Stimulated activated CD4-positive, alpha-beta T cell treated with anti-CD3 and anti-CD28 coated beads, Interleukin-1b, Interleukin-23, amount 100 ng/mL, for 24 hours (primary cell): ENCODE measurements around the gene MUC21.
"Not testable (repeated sequence)": the region's sequence is repeated elsewhere in the genome, so short reads cannot be mapped to it uniquely, and the experiment has no call there.

Source experiments
- DNase-seq, 4 experiments: peaks; one replicate each; pipeline ENCODE4 v3.0.0-alpha.2; 2020; ENCODE audit warnings: low read depth in 4 of 4, low spot score in 1 of 4

The MUC21 gene

DNA sequence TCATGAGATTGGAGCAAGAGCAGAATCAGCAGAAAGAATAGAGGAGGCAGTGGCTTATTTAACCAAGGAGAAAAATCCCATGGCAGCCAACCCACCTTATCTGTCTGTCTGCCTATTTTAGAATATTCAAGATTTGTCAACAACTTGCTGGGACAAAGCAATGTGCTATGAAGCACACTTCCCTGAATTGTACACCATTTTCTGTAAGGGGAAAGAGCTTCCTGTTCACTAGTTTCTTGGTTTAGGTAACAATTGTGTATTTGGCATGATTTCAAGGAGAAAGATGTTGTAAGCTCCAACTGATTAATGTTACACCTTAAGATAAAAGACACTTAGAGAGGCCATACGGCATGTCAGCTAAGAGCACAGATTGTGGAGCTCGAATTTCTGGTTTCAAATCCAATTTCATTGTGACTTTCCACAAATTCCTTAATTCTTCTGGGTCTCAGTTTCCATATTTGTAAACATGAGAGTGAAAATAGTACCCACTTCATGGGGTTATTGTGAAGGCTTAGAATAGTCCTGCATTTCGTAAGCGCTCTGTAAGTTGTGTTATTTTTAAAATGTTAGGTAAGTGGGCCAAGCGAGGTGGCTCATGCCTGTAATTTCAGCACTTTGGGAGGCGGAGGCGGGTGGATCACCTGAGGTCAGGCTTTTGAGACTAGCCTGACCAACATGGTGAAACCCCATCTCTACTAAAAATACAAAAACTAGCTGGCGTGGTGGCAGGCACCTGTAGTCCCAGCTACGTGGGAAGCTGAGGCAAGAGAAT, 21.9 kb downstream of the MUC21 start:
- DNase-seq: no peak

DNA sequence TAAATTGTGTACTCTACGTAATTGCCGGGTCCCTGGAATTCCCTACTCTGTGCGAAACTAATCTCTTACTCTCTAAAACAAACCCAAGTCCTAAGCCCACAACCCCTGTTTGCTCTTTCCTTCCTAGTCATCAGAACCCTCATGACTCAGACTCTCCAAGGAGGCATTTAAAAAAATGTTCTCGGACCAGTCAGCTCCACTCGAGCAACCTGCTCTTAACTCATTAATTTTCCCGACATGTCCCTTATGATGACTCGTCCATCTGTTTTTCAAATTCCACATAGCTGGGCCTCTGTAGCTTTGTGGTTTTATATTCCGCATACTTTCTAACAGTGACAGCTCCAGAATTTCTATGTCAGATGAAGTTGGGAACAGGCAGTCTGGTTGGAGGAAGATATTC, 24.2 kb downstream of the MUC21 start:
- no peak for DNase-seq

DNA sequence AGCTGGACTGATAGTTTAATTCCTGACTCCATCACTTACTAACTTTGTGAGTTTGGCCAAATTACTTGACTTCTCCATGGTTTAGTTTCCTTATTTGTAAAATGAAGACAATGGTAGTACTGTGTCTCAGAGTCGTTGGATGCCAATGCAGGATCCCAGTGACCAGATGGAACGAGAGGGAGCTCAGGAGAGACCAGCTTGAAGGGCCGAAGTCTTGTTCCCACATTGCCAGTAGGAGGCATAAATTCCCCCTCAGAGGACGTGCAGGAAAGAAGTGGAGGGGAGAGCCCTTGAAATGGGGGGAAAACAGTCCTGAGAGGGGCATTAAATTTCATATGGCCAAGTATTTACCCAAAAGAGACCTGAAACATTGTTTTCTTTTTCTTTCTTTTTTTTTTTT, 24.6 kb downstream of the MUC21 start:
- no peak for DNase-seq

DNA sequence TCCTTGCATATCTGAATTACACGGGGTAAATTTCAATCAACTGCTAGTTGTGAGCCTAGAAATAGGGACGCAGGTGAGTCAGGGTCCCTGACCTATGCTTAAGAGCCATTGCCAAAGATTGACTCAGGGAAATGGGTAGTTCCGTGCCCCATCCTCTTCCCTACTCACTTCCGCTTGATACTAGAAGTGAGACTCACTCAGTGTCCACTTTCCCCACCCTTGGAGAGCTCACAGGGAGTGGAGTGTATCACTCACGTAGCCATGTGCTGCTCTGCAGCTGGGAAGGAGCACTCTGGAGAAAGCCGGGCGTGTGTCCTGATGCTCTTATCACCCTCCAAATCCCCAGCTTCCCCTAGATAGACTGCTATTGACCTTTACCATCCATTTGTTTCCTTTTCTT, 26.2 kb downstream of the MUC21 start:
- DNase-seq: no peak

GRCh38 chr6:31010393-31011060, 27.0 kb downstream of the MUC21 start, which contains the start of gene MUC22:
MUC22 (plus strand) TSS chr6:31010474; CDS start chr6:31010707, 233 bp downstream.
- peak in 1 of 4 experiments; percentile 15 for DNase-seq

- DNase-seq: no peak
These were observed 27.6 kb downstream of the MUC21 start for GRCh38 chr6:31011153-31011552.

- DNase-seq: no peak
These were observed 33.3 kb downstream of the MUC21 start for GRCh38 chr6:31016659-31017299.

DNA sequence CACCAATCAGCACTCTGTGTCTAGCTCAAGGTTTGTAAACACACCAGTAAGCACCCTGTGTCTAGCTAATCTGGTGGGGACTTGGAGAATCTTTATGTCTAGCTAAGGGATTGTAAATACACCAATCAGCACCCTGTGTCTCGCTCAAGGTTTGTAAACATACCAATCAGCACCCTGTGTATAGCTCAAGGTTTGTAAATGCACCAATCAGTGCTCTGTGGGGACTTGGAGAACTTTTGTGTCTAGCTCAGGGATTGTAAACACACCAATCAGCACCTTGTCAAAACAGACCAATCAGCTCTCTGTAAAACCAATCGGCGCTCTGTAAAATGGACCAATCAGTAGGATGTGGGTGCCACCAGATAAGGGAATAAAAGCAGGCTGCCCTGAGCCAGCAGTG, 33.9 kb downstream of the MUC21 start:
- not testable (repeated sequence) for DNase-seq

- DNase-seq: no peak
These were observed 36.5 kb downstream of the MUC21 start for GRCh38 chr6:31020057-31020456.

GRCh38 chr6:31020631-31021255, 37.2 kb downstream of the MUC21 start:
- not testable (repeated sequence) for DNase-seq

DNA sequence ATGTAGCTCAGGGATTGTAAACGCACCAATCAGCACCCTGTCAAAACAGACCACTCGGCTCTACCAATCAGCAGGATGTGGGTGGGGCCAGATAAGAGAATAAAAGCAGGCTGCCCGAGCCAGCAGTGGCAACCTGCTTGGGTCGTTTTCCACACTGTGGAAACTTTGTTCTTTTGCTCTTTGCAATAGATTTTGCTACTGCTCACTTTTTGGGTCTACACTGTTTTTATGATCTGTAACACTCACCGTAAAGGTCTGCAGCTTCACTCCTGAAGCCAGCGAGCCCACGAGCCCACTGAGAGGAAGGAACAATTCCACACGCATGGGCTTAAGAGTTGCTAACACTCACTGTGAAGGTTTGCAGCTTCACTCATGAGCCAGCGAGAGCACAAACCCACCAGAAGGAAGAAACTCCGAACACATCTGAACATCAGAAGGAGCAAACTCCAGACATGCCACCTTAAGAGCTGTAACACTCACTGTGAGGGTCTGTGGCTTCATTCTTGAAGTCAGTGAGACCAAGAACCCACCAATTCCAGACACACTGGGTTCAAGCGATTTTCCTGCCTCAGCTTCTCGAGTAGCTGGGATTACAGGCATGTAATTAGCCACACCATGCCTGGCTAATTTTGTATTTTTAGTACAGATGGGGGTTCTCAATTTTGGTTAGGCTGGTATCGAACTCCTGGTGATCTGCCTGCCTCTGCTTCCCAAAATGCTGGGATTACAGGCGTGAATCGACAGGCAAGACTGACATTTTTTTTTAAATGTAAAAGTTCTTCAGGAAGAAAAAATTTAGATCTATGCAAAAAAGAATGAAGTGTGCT, 38.4 kb downstream of the MUC21 start:
- DNase-seq: not testable (repeated sequence)

DNA sequence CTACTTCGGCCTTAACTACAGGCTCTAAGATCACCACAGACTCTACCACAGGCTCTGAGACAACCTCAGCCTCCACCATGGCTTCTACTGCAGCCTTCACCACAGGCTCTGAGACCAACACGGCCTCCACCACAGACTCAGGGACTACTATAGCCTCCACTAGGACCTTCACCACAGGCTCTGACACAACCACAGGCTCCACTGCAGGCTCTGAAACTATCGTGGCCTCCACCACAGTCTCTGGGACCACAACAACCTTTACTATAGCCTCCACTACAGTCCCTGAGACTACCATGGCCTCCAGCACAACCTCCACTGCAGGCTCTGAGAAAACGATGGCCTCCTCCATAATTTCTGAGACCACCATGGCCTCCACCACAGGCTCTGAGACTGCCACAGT, 42.1 kb downstream of the MUC21 start:
- no peak for DNase-seq

- DNase-seq: no peak
These were observed 47.6 kb downstream of the MUC21 start for GRCh38 chr6:31031095-31031494.

GRCh38 chr6:31033075-31033474, 49.6 kb downstream of the MUC21 start:
- DNase-seq: no peak

- no peak for DNase-seq
These were observed 52.5 kb downstream of the MUC21 start for GRCh38 chr6:31035862-31036497.

DNA sequence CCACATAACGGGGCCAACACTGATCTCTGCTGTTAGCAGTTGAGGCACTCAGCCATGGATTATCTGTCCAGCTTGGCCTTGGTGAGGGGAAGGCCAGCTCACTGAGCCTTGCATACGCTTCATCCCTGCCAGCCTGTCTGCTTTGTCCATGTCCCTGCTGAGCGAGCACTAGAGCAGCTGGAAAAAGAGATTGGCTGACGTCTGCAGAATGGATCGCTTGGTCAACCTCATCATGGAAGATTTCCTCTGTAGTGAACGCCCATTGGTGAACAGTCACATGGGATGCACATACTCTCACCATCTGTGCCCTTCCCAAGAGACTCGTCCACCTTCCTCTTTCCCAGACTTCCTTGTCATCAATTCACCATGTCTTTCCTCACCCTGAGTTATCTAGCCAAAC, 53.7 kb downstream of the MUC21 start:
- no peak for DNase-seq

- DNase-seq: no peak
These were observed 54.2 kb downstream of the MUC21 start for GRCh38 chr6:31037682-31038081.

GRCh38 chr6:31038559-31038958, 55.0 kb downstream of the MUC21 start:
- DNase-seq: no peak
